Fibroblast of the aortic adventitia (primary cell): Measurements from ENCODE around the gene NT5C1B. TPM values are rescaled to one million over a fixed set of nuclear protein-coding genes. Genes with fewer than 3 reads are reported as not detected.

Experiments
- DNase-seq: peaks from one replicate; pipeline ENCODE4 v3.0.0-alpha.2; 2010; ENCODE audit warnings: low read depth
- H3K4me3 ChIP-seq: 2 replicates; pipeline ENCODE4 v1.5.1; 2011; ENCODE audit warnings: low read depth, mild to moderate bottlenecking, control low read depth, low read length, moderate library complexity
- CTCF ChIP-seq: IDR thresholded peaks from 2 replicates; pipeline ENCODE4 v1.5.1; 2011; ENCODE audit warnings: mild to moderate bottlenecking, low read length, control low read depth, inconsistent platforms; ENCODE audit not compliant: insufficient read depth
- total RNA-seq: library from RNA; depleted of rRNA; stranded (reverse); fragments of >200 nt; gene quantifications from 2 replicates; pipeline ENCODE4 v1.2.3, GENCODE V29; 2012; ENCODE audit warnings: low replicate concordance

Gene NT5C1B
- total RNA-seq, 1 donor: not detected

- peak; percentile 35 for DNase-seq
- TF ChIP-seq CTCF: no peak
- no peak overlapping the region for H3K4me3 ChIP-seq
Measured at GRCh38 chr2:18593496-18593895, 4.1 kb upstream of the NT5C1B start.

GRCh38 chr2:18592372-18592771 is 3.0 kb upstream of the NT5C1B start:
- no peak overlapping the region for H3K4me3 ChIP-seq
- DNase-seq: no peak
- no peak for TF ChIP-seq CTCF

GRCh38 chr2:18588802-18589201 is 567 bp downstream of the NT5C1B start:
- DNase-seq: no peak
- no peak overlapping the region for H3K4me3 ChIP-seq
- no peak for TF ChIP-seq CTCF

GRCh38 chr2:18588049-18588448 is 1.3 kb downstream of the NT5C1B start:
- H3K4me3 ChIP-seq: no peak overlapping the region
- TF ChIP-seq CTCF: no peak
- DNase-seq: no peak

- no peak overlapping the region for H3K4me3 ChIP-seq
- no peak for TF ChIP-seq CTCF
- DNase-seq: no peak
Measured at GRCh38 chr2:18585526-18585925, 3.8 kb downstream of the NT5C1B start.

- H3K4me3 ChIP-seq: no peak overlapping the region
- no peak for DNase-seq
- TF ChIP-seq CTCF: no peak
Measured at GRCh38 chr2:18584608-18584954, 4.8 kb downstream of the NT5C1B start.

- DNase-seq: no peak
- H3K4me3 ChIP-seq: no peak overlapping the region
- no peak for TF ChIP-seq CTCF
Measured at GRCh38 chr2:18583905-18584607, 5.3 kb downstream of the NT5C1B start.
